ENCODE data around the gene PSME3IP1. TPM values are rescaled to one million over a fixed set of nuclear protein-coding genes. Genes with fewer than 3 reads are reported as not detected.

PSME3IP1 gene
- total RNA-seq, 1 donor from 2014 or later: 54.8 TPM

DNA sequence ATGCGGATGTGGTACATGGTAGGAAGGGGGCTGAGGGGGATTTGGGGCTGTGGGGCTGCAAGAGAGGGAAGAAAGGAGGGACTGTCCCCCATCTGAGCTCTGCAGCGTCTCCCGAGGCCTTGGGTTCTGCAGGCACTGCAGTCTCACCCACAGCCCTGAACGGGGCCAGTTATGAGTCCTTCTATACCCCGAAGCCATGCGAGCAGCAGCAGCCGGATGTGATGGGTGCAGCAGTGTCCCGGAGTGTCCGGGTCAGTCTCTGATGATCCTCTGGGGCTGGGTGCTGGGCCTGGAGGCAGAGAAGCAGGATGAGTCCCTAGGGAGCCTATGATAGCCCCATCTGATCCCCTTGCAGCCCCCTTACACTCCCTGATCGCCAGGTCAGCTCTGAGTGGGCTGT is 52.0 kb downstream of the PSME3IP1 start:
- no peak for DNase-seq
- intact Hi-C loops (cut with DNase I): no loop called here
- no peak for ATAC-seq (ENCODE audit: poor library complexity)

DNA sequence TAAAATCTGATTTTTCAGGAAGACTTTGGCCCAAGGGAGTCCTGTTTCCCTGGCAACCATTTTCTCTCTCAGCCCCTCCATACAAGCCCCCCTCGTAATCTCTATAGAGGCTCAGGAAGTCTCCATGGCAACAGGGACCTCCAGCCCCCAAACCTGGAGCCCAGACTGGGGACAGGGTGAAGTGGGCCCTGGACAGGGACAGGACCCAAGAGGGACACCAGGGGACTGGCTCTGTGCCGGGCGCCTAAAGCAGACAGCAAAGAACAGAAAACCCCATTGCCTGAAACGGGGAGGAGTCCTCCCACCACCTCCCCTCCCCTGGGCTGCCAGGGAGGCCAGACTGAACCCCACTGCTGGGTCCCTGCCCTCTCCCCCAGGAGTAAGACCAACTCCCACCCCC is 52.8 kb downstream of the PSME3IP1 start:
- DNase-seq (no peak), ATAC-seq (ENCODE audit: poor library complexity) (no peak)
- intact Hi-C loops (cut with DNase I): no loop called here

DNA sequence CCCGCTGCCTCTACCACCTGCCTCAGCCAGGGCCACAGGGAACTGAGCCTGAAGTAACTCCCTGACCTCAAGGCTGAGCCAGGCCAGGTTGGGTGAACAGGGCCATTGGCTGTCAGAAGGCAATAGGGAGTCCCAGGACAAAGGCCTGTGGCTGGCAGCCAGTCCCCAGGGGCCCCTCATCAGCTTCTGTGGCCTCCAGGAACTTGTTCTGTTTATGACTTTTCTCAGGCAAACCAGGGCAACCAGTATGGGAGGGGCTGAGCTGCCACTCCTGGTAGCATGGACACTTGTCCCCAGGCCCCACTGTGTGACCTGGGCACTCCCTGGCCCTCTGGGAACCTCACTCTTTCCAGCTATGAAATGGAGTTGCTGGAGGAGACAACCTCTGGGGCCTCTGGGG is 53.4 kb downstream of the PSME3IP1 start:
- no peak for DNase-seq
- intact Hi-C loops (cut with DNase I): no loop called here
- no peak for ATAC-seq (ENCODE audit: poor library complexity)

DNA sequence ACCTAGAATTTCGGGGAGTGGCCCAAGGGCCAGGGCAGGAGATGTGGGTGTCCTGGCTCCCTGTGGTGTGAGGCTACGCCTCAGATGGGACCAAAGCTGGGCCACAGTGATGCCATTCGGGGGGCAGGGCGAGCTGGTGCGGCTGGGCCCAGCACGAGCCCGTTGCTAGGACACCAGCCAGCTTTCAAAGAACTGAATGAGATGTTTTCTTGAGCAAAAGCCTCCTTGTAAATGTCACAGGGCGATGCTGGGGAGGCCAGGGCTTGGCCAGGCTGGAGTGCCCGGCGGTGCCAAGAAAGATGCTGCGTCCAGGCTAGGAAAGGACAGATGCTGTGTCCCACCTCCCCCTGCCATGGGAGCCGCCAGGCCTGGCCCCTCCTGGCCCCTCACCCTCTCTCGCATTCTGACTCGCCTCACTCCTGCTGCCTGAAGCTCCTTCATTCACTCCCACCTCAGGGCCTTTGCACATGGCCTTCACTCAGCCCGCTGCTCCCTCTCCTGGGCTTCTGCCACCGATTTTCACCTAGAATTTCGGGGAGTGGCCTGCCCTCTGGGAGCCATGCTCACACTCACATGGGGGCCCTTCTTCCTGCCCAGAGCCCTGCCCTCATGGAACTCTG is 54.4 kb downstream of the PSME3IP1 start:
- intact Hi-C loops (cut with DNase I): no loop called here
- DNase-seq: no peak
- ATAC-seq (ENCODE audit: poor library complexity): no peak

DNA sequence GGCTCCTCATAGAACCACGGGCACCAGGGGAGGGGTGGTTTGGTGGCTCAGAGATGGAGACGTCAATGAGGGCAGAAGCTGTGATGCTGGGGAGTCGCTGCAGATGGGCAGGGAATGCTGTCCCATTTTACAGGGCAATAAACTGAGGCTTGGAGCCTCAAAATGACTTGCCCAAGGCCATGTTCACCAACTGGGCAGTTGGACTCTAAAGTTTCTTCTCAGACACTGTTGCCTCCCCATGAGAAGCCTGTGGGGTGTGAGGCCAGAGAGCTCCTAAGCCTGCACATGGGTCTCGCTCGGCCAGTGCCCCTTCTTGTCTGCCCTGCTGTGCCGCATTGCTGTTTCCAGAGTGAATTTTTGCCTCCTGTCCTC is 54.9 kb downstream of the PSME3IP1 start:
- intact Hi-C loops (cut with DNase I): no loop called here
- no peak for DNase-seq

DNA sequence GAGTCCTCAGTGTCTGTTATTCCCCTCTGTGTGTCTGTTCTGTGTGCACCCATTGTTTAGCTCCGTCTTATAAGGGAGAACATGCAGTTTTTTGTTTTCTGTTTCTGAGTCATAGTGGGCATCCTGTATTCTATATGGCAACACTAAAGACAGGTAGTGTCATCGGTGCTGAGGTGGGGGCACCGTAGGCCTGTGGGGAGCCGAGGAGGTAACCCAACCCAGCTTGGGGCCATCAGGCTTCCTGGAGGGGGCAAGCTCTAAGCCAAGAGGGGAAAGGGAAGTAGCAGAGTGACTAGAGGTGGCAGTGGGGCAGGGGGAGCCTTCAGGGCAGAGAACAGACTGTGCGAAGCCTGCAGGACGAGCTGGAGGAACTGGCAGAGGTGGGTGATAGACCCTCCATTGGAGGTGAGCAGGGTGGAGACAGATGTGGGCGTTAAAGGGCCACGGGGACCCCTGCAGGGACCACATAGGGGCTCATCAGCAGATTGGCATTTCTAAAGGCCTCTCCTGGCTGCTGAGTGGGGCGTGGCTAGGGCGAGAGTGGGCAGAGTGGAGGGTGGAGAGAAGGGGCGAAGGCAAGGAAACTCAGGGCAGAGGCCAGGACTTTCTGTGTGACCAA is 57.0 kb downstream of the PSME3IP1 start:
- no peak for ATAC-seq (ENCODE audit: poor library complexity)
- intact Hi-C loops (cut with DNase I): no loop called here
- no peak for DNase-seq

More for the DNA sequence above, 54.9 kb downstream of the PSME3IP1 start:
- no peak for ATAC-seq (ENCODE audit: poor library complexity)

DNA sequence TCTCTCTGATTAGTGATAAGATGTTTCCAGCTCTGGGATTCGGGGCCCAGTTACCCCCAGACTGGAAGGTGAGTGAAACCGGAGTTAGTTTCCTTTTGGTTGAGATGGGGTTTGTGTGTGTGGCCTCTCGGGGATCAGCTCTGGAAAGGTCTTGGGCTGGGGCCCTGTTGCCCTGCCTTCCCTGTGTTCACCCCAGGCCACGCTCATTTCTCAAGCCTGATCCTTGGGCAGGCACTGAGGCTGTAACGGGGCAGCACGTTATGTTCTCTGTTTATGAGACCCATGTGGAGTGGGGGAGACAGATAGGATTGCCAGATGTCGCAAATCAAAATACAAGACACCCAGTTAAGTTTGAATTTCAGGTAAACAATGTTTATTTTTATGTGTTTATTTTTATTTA is 58.0 kb downstream of the PSME3IP1 start:
- no peak for ATAC-seq (ENCODE audit: poor library complexity)
- DNase-seq: no peak
- intact Hi-C loops (cut with DNase I): no loop called here

DNA sequence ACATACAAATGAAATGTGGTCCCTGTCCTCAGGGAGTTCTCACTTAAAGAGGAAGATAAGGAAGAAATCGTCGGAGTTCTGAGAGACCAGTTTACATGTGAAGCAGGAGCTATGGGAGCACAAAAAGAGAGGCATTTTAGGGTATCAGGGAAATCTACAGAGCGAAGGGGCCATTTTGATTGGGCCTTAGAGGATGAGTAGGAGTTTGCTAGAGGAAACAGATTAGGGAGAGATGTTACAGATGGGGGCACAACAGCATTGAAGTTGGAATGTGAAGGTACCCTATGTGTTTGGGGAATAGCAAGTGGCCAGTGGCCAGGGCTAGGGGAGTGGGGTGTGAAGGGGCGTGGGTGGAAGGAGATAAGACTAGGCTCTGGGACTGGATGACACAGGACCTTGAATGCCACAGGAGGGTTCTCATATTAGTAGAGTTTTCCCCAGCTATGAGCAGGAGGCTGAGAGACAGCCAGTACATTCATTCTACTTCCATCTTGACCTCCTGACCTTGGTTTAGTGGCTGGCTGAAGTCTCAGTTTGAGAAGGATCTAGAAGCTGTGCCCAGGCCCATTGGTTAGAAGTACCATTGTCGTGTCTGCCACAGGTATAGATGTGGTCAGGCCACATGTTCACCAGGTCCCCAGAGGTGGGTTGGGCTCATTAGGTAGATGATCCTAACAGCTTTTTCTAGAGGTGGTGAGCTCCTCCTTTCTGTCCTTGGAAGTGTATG is 58.6 kb downstream of the PSME3IP1 start:
- no peak for ATAC-seq (ENCODE audit: poor library complexity)
- intact Hi-C loops (cut with DNase I): no loop called here

DNA sequence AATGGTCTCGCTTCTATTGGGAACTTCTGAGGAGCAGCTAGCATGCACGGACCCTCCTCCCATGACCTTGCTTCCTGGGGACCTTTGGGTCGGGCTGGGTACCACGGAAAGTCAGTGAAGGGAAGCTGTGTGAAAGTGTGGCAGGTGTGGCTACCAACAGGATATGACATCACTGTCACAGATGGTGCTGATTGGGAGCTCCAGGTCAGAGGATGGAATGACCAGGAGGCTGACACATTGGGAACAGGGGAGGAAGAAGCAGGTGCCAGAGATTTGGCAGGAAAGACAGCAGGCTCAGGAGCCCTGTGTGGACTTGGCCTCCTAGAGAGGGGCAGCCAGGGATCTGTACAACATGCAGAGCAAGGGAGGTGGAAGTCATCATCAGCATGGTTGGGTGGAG is 59.4 kb downstream of the PSME3IP1 start:
- DNase-seq (no peak), ATAC-seq (ENCODE audit: poor library complexity) (no peak)
- intact Hi-C loops (cut with DNase I): no loop called here

More for the DNA sequence above, 58.6 kb downstream of the PSME3IP1 start:
- DNase-seq: no peak

DNA sequence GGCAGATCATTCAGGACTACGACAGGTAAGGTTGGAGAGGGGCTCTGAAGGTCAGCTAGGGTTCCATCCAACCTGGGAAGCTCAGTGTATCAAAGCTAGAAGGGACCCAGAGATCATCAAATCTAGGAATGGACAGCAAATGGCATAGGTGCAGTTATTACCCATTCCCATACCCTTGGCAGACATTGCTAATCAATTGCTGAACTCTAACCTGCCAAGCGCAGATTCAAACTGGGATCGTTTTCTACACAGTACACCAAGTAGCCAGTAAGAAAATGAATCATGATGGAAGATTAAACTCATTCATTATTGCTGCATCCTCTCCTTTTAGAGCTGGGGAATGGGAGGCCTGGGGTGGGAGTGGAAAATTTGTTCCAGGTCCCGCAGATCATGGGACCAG is 59.9 kb downstream of the PSME3IP1 start:
- intact Hi-C loops (cut with DNase I): no loop called here
- DNase-seq (no peak), ATAC-seq (ENCODE audit: poor library complexity) (no peak)

DNA sequence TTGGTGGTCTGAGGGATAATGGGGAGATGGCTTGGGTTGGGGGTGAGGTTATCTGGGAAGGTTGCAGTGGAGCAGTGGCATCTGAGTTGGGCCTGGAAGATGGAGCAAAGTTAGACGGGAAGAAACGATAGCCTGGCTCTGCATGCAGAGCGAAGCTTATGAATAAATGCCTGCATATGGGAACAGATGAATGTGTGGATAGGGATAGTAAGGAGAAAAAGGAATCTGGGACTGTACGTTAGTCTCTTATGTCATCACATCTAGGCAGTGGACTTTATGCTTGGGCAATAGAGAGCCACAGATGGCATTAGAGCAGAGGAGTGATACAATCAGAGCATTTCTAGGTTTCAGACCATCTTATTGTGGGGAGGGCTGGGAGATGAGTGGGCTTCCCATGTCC is 60.5 kb downstream of the PSME3IP1 start:
- ATAC-seq (ENCODE audit: poor library complexity): no peak
- intact Hi-C loops (cut with DNase I): no loop called here
- DNase-seq: no peak

DNA sequence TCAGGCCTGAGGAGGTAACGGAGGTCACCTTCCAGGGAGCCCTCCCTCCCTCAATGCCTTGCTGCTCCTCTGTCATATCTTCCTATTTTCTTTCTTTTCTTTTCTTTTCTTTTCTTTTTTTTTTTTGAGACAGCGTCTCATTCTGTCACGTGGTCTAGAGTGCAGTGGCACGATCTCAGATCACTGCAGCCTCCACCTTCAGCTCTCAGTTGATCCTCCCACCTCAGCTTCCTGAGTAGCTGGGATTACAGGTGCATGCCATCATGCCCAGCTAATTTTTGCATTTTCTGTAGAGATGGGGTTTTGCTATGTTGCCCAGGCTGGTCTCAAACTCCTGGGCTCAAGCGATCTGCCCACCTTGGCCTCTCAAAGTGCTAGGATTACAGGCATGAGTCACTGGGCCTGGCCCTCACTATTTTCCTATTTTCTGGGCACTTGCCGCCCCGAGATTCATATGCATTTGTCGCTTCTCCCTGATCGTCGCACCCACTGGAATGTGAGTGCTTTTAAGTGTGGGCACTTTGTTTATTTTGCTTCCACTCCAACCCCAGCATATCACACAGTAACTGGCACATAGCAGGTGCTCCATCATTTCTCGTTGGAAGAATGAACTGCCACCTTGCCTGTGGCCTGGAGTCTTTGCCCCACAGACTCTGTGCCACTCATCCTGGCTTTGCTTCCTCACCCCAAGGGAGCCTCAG is 61.7 kb downstream of the PSME3IP1 start:
- ATAC-seq (ENCODE audit: poor library complexity) (no peak), DNase-seq (no peak)
- intact Hi-C loops (cut with DNase I): no loop called here

DNA sequence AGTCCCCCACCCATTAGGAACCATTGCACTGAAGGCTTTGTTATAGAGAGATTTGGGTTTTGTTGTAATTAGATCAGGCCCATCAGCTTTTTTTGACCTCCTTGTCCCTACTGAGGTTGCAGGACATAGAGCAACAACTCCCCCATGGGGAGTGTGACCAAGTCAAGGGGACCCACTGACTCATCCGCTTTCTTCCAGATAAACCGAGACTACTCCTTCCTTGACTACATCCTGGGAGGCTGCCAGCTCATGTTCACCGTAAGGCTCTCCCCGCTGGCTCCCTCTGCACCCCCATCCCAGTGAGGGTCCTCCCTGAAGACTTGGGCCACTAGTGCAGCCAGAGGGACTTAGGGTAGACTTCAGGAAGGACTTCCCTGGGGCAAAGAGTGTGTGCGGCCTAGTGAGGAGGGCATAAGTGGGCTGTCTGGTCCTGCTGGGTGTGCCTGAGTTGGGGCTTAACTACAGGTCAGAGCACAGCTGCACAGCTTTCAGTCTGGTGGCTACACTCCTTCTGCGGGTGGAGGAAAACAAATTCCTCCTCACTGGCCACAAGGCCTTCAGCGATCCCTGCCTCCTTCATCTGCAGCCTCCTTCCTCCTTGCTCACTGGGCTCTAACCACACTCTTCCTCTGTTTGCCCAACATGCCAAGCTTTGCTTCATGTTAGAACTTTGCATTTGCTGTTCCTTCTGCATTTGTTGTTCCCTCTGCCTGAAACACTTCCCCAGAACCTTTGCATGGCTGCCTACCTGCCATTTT is 62.4 kb downstream of the PSME3IP1 start:
- no peak for ATAC-seq (ENCODE audit: poor library complexity)
- intact Hi-C loops (cut with DNase I): no loop called here
- DNase-seq: no peak

DNA sequence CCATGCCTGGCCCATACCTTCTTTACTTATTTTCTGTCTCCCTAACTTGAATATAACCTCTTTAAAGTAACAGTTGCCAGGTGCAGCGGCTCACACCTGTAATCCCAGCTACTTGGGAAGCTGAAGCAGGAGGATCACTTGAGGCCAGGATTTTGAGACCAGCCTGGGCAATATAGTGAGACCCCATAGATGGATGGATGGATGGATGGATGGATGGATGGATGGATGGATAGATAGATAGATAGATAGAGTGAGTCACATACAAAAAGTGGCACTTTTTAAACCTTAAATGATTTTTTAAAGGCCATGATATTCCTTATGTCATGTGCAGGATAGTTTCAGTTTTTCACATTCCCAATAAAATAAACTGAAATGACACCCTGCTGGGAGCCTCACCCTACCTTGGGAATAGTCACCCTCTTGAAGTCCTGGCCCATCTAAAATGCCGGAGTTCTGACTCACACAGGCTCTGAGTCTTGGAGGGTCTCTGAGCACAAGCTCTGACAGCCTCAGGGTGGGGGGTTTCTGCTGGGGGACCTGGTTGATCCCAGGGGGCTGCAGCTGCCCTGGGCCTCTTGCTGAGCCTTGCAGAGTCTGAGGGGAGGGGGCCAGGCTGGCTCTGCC is 67.3 kb downstream of the PSME3IP1 start:
- ATAC-seq (ENCODE audit: poor library complexity) (no peak), DNase-seq (no peak)
- intact Hi-C loops (cut with DNase I): no loop called here

DNA sequence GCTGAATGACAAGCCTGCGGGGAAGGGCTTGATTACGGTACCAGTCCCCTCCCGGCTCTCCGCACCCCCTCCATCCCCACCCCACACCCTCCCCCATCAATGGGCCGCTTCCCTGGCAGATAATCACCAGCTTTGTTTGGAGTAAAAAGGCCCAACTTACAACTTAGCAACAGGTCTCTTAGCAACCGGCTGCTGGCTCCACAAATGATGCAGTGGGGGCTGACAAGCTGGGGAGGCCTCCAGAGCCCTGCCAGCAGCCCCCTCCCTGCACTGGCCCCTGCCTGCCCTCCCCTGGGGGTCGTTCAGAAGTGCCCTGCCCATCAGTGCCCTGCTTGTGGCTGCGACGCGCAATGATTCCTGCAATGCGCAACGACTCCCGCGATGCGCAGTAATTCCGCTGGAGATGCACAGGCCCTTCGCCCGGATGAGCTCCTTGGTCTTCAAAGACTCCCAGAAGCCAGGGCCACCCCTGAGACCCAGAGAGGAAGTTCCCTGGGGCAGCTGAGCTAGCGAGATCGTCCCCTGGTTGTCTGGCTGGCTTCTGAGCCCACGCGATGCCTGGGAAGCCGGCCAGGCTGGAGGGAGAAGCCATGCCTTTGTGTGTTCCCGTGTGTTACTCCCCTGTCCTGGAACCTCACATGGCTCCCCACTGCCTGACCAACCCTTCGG is 70.2 kb downstream of the PSME3IP1 start:
- DNase-seq (peak; percentile 85), ATAC-seq (ENCODE audit: poor library complexity) (peak; percentile 89)
- intact Hi-C loops (cut with DNase I): no loop called here

DNA sequence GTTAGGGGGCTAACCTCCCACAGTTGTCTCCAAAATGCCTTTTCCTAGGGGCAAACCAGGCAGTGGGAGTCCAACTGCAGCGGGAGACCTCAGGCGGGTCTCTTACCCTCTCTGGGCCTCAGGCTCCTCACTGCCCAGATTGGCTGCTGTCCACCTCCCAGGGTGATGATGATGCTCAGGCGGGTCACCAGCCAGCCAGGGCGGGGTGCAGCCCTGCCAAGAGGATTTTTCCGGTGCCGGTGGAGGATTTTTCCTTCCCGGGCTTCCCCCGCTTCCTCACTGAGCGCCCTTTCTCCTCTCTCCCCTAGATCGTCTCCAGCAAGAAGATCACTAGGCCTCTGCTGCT is 70.7 kb downstream of the PSME3IP1 start:
- intact Hi-C loops (cut with DNase I): no loop called here
- no peak for ATAC-seq (ENCODE audit: poor library complexity)
- DNase-seq: no peak

DNA sequence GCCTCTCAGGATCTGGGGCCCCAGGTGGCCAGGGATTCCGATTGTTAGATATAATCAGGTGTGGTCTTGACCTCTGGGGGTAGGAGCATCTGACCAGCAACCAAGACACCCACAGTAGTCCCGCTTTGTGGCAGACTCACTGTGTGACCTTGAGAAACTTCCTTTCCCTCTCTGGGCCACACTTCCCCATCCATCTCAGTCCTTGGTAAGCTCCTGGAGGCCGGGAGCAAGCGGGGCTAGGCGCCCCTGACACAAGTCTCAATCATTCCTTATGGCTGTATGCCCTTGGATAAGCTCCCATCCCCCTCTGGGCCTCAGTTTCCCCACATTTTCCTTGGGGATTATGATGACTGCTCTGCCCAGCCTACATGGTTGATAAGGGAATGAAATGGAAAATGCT is 72.2 kb downstream of the PSME3IP1 start:
- ATAC-seq (ENCODE audit: poor library complexity) (no peak), DNase-seq (no peak)
- intact Hi-C loops (cut with DNase I): no loop called here

DNA sequence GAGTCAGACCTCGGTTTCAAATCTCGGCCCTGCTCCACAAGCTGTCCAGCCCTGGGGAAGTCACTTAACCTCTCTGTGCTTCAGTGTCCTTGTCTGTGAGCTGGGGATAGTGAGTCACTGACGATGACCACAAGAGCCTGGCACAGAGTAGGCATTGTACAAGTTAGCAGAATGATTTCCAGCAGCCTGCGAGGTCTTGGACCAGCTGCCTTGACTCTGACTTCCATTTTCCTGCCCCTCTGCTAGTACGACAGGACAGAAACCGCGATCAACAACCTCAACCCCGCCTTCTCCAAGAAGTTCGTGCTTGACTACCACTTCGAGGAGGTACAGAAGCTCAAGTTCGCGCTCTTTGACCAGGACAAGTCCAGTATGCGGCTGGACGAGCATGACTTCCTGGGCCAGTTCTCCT is 72.8 kb downstream of the PSME3IP1 start:
- ATAC-seq (ENCODE audit: poor library complexity): no peak
- DNase-seq: no peak
- intact Hi-C loops (cut with DNase I): no loop called here

Data from Right ventricle myocardium superior (tissue), 1 donor.